NB4 (cell line): ENCODE results near the gene TRAPPC12.

ENCODE experiments used
- CTCF ChIP-seq: IDR thresholded peaks from one replicate; pipeline ENCODE4 v1.5.1; 2012; ENCODE audit warnings: low read depth, low read length
- MAX ChIP-seq: IDR thresholded peaks from 2 replicates; pipeline ENCODE4 v1.6.1; 2011; ENCODE audit warnings: low read depth, low read length
- MYC ChIP-seq: IDR thresholded peaks from 2 replicates; pipeline ENCODE4 v1.6.1; 2011; ENCODE audit warnings: low read depth, low read length
- POLR2A ChIP-seq: IDR thresholded peaks from 2 replicates; pipeline ENCODE4 v1.6.1; 2011; ENCODE audit warnings: mild to moderate bottlenecking; ENCODE audit not compliant: insufficient read length; ENCODE audit errors: extremely low read depth

GRCh38 chr2:3377612-3378432 is 1.7 kb upstream of the TRAPPC12 start, which contains the start of gene EIPR1:
- TF ChIP-seq CTCF, result no peak
- peak; percentile 76 for TF ChIP-seq POLR2A
- no peak; the same call in 1 of the 2 replicates for TF ChIP-seq MYC
- TF ChIP-seq MAX, result peak; percentile 25; the same call in 1 of the 2 replicates
